SK-MEL-5 (cell line): ENCODE results near the gene IGFL4. TPM values are rescaled to one million over a fixed set of nuclear protein-coding genes. Genes with fewer than 3 reads are reported as not detected.

Experiments
- DNase-seq: peaks from one replicate; pipeline ENCODE4 v3.0.0-alpha.2; 2016; ENCODE audit warnings: low read depth, low spot score
- in situ Hi-C: cut with HindIII; loops from 2 replicates; pipeline ENCODE4 v1.10.0; 2016; ENCODE audit warnings: low sequenced_read_pairs, high pct_unique_total_duplicates, low pct_unique_long_range_greater_than_20kb
- small RNA-seq, 2 experiments: library from RNA; depleted of rRNA; stranded (forward); fragments of <200 nt; gene quantifications; one replicate each; pipeline ENCODE3, GENCODE V24; 2014
- total RNA-seq: library from RNA; depleted of rRNA; stranded (reverse); fragments of >200 nt; shearing (Covaris generic); gene quantifications from 2 replicates; pipeline ENCODE4 v1.2.3, GENCODE V29; 2014; rRNA removed

Gene IGFL4
- total RNA-seq, 1 experiment from 2014 or later, result 0.50 TPM

- no peak for DNase-seq
- in situ Hi-C loops, result no loop called here
Observed at GRCh38 chr19:46014534-46014933, 26.3 kb downstream of the IGFL4 start.

DNA sequence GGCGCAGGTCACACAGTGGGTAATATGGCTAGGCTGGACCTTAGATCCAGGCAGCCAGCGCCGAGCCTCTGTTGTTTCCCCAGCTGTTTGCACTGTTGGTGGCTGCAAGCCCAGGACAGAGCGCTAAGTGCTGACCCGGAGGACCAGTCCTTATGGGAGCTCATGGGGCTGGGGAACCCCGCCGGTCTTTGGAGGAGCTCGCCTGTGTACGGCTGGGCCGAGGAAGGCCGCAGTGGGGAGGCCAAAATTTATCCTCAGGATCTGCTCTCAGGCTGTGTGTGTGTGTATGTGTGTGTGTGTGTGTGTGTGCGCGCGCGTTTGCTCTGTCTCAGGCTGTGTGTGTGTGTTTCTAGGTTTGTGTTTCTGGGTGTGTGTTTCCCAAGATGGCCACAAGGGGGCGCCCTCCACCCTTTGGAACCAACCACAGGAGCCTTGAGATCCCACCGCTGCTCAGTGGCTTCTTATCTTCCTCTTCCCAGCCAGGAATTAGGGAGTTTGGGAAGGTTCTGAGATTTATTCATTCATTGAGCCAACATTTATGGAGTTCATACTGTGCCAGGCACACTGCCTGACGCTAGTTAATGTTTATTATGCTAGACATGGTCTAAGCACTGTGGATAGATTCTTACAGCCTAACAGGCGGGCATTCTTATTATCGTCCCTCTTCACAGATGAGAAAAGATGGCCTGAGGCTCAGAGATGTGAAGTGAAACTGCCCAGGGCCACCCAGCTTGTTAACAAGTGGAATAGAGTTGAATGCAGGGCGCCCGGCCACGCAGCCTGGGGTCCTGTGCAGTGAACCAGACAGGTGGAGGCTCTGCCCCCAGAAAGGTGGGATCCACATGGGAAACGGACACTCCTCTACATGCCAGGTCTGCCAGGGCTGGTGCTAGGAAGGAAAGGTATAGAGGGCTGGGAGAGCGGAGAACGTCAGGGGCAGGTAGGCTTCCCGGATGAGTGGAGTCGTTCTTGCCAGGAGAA is 31.0 kb downstream of the IGFL4 start:
- in situ Hi-C loops, result no loop called here
- peak; percentile 77 for DNase-seq

GRCh38 chr19:46006411-46006810 is 34.4 kb downstream of the IGFL4 start:
- in situ Hi-C loops, result no loop called here
- DNase-seq, result no peak

GRCh38 chr19:46002678-46003275 is 38.0 kb downstream of the IGFL4 start:
- no peak for DNase-seq
- in situ Hi-C loops, result no loop called here

DNA sequence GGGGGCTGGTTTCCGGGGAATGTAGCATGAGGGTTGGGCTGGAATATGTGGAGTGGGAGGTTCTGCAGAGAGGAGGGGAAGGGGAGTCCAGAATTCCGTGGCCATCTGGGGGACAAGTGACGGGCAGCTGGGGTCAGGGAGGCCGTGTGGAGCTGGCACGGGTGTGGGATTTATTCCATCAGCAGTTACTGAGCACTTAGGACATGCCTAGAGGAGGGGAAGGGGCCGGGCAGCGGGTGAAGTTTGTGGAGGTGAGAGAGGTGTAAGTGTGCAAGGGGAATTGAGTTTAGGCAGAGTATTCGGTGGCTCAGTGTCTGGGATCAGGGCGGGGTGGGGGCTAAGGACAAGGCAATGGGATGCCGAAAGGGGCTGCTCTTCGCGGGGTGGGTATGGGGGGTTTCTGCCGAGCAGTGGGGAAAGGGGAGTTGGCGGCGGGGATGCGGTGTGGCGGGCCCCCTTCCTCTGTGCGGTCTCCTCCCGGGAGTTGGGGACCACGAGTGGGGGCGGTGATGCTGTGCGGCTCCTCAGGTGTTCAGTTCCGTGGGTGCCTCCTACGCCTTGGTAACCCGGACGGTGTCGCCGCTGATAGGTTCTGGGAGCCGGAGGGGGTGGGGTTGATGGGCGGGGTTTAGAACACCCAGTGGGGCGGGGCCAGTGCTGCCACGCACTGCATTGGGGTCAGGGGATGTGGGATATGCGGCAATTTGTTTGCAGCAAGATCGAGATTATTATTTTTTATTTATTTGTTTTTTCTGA is 40.1 kb downstream of the IGFL4 start:
- in situ Hi-C loops, result no loop called here
- DNase-seq, result no peak

DNA sequence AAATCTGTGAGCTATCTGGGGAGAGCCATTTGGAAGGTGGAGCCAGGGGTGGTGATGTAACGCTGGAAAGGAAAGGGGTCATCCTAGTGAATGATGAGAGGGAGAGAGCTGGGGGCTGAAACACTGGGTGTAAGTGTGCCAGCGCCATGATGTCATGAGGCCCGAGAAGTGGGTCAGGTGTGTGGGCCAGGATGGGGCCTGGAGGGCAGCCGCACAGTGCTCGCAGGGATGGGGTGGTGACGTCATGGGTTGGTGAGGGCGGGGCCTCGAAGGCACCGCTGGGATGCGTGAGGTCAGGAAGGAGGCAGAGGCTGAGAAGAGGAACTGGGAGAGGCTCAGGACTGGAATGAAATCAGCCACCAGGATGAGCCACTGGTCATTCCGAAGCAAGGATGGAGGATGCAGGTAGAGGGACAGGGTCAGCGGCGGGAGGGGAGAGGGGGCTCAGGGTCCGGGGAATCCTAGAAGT is 41.1 kb downstream of the IGFL4 start:
- in situ Hi-C loops, result no loop called here
- DNase-seq, result no peak

DNA sequence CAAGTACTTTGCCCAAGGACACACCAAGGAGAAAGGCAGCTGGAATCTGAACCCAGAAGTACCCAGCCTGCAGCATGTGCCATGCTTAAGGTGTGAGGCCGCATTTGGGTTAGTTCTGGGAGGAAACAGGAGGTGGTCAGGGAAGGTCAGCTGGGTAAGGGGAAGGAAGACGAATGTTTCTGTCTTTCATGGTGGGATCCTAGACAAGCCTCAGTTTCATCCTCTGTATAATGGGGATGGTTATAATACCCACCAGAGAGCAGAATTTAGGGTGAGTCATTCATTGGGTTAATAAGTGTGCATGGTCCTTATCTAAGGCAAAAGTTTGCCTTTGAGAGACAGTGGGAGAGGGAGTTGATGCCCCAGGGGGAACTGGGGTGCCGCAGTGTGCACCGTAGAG is 42.0 kb downstream of the IGFL4 start:
- in situ Hi-C loops, result no loop called here
- DNase-seq, result no peak

DNA sequence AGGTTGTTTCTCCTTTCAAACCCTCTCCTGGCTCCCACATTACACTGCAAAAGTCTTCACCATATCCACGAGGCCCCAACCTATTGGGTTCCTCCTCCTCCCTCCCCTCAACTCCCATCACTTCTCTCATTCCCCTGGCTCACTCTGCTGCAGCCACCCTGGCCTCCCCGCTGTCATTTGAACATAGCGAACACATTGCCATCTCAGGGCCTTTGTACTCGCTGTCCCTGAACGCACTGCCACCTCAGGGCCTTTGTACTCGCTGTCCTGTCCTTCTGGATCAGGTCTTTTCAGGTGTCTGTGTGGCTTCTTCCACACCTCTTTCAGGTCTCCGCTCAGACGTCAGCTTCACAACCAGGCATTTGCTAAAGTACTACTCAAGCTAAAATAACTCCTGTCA is 43.9 kb downstream of the IGFL4 start:
- DNase-seq, result no peak
- in situ Hi-C loops, result no loop called here

DNA sequence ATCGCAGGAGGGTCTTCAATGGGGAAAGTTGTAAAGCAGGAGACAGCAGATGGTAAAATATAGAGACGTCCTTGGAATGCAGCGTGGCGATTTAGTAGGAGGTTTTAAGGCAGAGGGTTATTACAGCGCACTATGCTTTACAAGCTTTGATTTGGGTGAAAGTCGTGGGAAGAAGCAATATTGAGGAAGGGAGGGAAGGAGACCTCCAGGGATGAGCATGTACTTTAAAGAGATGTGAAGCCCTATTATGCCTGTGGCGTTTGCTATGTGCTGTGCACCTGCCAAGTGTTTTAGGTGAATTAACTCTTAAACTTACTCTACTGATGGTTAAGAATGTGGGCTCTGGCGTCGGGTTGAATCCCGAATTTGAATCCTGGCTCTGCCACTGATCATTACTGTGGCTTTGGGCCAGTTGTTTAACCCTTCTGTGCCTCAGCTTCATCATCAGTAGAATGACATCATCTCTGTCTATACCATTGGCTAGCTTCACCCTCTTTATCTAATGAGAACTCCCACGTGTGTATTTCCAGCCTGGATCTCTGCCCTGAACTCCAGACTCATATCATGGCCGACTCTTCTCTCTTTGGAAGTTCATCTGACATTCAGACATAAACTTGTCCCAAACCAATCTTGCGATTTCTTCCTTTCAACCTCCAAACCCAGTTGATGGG is 45.0 kb downstream of the IGFL4 start:
- DNase-seq, result no peak
- in situ Hi-C loops, result no loop called here

GRCh38 chr19:45994998-45995714 is 45.6 kb downstream of the IGFL4 start, which contains the start of gene CCDC61:
Gene CCDC61 (plus strand): TSS chr19:45995467. CDS start chr19:46003019, 7,552 bp downstream.
- in situ Hi-C loops, result no loop called here

DNA sequence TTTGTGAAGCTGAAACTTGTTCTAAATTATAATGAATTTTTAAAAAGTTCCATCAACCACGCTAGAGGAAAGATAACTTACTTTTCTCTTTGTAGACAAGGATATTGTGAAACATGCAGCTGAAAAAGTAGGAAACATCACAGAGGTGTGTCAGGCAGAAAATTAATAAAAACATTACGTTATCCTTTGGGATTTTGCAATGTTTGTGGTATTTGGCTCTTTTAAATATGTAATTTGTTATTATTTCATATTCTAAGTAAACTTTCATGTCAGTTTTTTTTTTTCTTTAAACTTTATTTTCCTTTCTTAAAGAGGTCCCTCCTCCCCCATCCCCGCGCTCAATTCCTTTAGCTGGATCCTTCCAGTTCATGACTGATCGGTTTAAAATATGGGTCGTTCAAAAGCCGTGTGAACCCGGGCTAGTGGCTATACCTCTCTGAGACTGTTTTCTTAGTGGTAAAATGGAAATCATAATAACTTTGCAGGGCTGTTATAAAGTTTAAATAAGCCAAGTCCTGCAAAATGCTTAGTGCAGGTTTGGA is 46.3 kb downstream of the IGFL4 start:
- DNase-seq, result no peak

More at GRCh38 chr19:45994998-45995714, 45.6 kb downstream of the IGFL4 start, which contains the start of gene CCDC61:
- DNase-seq, result peak; percentile 100

DNA sequence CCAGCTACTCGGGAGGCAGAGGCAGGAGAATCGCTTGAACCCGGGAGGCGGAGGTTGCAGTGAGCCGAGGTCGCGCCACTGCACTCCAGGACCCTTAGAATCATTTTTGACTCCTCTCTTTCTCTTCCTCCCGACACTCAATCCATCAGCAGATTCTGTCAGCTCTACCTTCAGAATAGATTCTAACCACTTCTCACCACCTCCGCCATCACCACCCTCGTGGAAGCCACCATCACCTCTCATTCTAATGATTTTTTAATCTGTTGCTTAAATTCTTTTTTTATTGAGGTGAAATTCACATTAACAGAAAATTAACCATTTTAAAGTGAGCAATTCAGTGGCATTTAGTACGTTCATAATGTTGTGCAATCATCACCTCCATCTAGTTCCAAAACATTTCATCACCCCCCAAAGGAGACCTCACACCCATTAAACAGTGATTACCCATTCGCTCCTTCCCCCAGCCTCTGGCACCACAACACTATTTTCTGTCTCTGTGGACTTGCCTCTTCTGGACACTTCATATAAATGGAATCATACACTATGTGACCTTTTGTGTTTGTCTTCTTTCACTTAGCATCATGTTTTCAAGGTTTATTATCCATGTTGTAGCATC is 50.6 kb downstream of the IGFL4 start:
- no peak for DNase-seq
- in situ Hi-C loops, result no loop called here

More for the DNA sequence above, 46.3 kb downstream of the IGFL4 start:
- in situ Hi-C loops, result no loop called here

Small RNAs within 50 kb of the gene (small RNA-seq; reads per million reads assigned to genes)
- 0.91 to 61.5 reads per million in 2 experiments for gene MIR769

Other genes starting within 250 kb of the IGFL4 start
- gene DMWD, start 248.2 kb downstream of the IGFL4 start, total RNA-seq, result 24.3 and 26.7 TPM in 2 replicates
- gene RSPH6A, start 225.7 kb downstream of the IGFL4 start, total RNA-seq, result 0.11 TPM in 1 of 2 replicates, not detected in the other
- gene SYMPK, start 177.9 kb downstream of the IGFL4 start, total RNA-seq, result 28.1 and 33.4 TPM in 2 replicates
- gene FOXA3, start 176.7 kb downstream of the IGFL4 start, total RNA-seq, result 0.08 TPM in 1 of 2 replicates, not detected in the other
- gene IRF2BP1, start 154.9 kb downstream of the IGFL4 start, total RNA-seq, result 20.6 and 22.9 TPM in 2 replicates
- 2.2 and 2.4 TPM in 2 replicates for gene MYPOP, start 138.4 kb downstream of the IGFL4 start, total RNA-seq
- not detected in 2 replicates for gene NANOS2, start 126.2 kb downstream of the IGFL4 start, total RNA-seq
- 0.08 and 0.18 TPM in 2 replicates for gene NOVA2, start 67.1 kb downstream of the IGFL4 start, total RNA-seq
- gene CCDC61, start 45.5 kb downstream of the IGFL4 start, total RNA-seq, result 5.4 and 7.2 TPM in 2 replicates
- not detected in 2 replicates for gene PGLYRP1, start 17.9 kb downstream of the IGFL4 start, total RNA-seq
- gene IGFL3, start 83.7 kb upstream of the IGFL4 start, total RNA-seq, result not detected in 2 replicates
- gene IGFL2, start 107.2 kb upstream of the IGFL4 start, total RNA-seq, result not detected in 2 replicates
- gene IGFL1, start 188.7 kb upstream of the IGFL4 start, total RNA-seq, result not detected in 2 replicates